ENCODE results near the gene ANAPC7.

DNA sequence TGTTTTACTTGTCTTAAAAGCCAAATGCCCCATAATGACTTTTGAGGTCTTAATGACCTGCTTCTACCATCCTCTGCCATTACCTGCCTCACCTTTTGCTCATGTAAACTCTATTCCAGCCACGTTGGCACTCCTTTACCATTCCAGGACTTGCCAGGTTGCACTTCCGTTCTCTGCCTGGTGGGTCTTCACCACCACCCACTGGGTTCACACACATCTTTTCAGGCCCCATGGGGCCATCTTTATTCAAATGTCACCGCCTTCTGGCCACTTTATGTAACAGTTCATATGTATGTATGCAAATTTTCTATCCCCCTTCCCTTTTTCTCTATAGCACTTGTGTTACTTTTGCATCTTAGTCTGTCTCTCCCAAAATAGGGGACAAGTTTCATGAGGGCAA, 64.8 kb downstream of the ANAPC7 start:
- TF ChIP-seq, protein P1, sequence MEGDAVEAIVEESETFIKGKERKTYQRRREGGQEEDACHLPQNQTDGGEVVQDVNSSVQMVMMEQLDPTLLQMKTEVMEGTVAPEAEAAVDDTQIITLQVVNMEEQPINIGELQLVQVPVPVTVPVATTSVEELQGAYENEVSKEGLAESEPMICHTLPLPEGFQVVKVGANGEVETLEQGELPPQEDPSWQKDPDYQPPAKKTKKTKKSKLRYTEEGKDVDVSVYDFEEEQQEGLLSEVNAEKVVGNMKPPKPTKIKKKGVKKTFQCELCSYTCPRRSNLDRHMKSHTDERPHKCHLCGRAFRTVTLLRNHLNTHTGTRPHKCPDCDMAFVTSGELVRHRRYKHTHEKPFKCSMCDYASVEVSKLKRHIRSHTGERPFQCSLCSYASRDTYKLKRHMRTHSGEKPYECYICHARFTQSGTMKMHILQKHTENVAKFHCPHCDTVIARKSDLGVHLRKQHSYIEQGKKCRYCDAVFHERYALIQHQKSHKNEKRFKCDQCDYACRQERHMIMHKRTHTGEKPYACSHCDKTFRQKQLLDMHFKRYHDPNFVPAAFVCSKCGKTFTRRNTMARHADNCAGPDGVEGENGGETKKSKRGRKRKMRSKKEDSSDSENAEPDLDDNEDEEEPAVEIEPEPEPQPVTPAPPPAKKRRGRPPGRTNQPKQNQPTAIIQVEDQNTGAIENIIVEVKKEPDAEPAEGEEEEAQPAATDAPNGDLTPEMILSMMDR (IDR thresholded peaks at IDR 0.05; ENCODE audit: low read length): no peak
- TF ChIP-seq EZH2 (optimal IDR thresholded peaks at IDR 0.05; ENCODE audit: low read depth, low read length): no peak
